Transverse colon (tissue), 4 donors: Measurements from ENCODE around the gene EFCAB11.

ENCODE experiments used
- EP300 ChIP-seq: sonication (generic); formaldehyde crosslinking; IDR thresholded peaks from one replicate; pipeline ENCODE4 v1.6.1; 2017; ENCODE audit warnings: antibody characterized with exemption, low read depth
- POLR2A ChIP-seq: fragments of 450-650 bp; IDR thresholded peaks from one replicate; pipeline ENCODE4 v1.6.1; 2016; ENCODE audit warnings: antibody characterized with exemption, mild to moderate bottlenecking, moderate library complexity
- POLR2AphosphoS5 ChIP-seq, 3 donors: sonication (generic); formaldehyde crosslinking; IDR thresholded peaks; one replicate each; pipeline ENCODE4 v1.6.1; 2016; ENCODE audit warnings: antibody characterized with exemption in 3 of 3
- TF ChIP-seq, protein P1 (sequence below), 5 experiments: fragments of 200-600 bp in 3 of 5; fragments of 450-650 bp in 2 of 5; sonication (generic) in 3 of 5; IDR thresholded peaks; 1 replicate in 2 of 5; 2 replicates in 3 of 5; pipeline ENCODE4 v1.5.1; 2016 to 2017; ENCODE audit warnings: antibody characterized with exemption in 5 of 5, inconsistent platforms in 3 of 5, mild to moderate bottlenecking in 2 of 5, moderate library complexity in 1 of 5

- TF ChIP-seq, protein P1, sequence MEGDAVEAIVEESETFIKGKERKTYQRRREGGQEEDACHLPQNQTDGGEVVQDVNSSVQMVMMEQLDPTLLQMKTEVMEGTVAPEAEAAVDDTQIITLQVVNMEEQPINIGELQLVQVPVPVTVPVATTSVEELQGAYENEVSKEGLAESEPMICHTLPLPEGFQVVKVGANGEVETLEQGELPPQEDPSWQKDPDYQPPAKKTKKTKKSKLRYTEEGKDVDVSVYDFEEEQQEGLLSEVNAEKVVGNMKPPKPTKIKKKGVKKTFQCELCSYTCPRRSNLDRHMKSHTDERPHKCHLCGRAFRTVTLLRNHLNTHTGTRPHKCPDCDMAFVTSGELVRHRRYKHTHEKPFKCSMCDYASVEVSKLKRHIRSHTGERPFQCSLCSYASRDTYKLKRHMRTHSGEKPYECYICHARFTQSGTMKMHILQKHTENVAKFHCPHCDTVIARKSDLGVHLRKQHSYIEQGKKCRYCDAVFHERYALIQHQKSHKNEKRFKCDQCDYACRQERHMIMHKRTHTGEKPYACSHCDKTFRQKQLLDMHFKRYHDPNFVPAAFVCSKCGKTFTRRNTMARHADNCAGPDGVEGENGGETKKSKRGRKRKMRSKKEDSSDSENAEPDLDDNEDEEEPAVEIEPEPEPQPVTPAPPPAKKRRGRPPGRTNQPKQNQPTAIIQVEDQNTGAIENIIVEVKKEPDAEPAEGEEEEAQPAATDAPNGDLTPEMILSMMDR (IDR thresholded peaks at IDR 0.05), result no peak
- no peak for TF ChIP-seq EP300
- no peak for TF ChIP-seq POLR2AphosphoS5 (IDR thresholded peaks at IDR 0.05)
- no peak for TF ChIP-seq POLR2A
Measured at GRCh38 chr14:89811954-89812575, 142.5 kb downstream of the EFCAB11 start.
